ENCODE results near the gene HMGN5.

Gene HMGN5

GRCh38 chrX:81201671-81202455 is at the start of gene HMGN5, which contains the start of gene SH3BGRL:
HMGN5 (minus strand) TSS chrX:81201913; CDS start chrX:81121549, 80,364 bp downstream.
SH3BGRL (plus strand) TSS chrX:81202102; CDS start chrX:81202201, 99 bp downstream.
- peak; percentile 7 for DNase-seq

GRCh38 chrX:81241753-81242152 is 40.0 kb upstream of the HMGN5 start:
- no peak for DNase-seq

GRCh38 chrX:81240701-81241331 is 39.1 kb upstream of the HMGN5 start:
- DNase-seq, result no peak

- no peak for DNase-seq
Observed at GRCh38 chrX:81238166-81238565, 36.5 kb upstream of the HMGN5 start.

GRCh38 chrX:81237516-81237915 is 35.8 kb upstream of the HMGN5 start:
- no peak for DNase-seq

GRCh38 chrX:81232218-81232617 is 30.5 kb upstream of the HMGN5 start:
- DNase-seq, result no peak

- DNase-seq, result no peak
Observed at GRCh38 chrX:81231476-81231875, 29.8 kb upstream of the HMGN5 start.

GRCh38 chrX:81229901-81230300 is 28.2 kb upstream of the HMGN5 start:
- no peak for DNase-seq

- DNase-seq, result no peak
Observed at GRCh38 chrX:81229229-81229628, 27.5 kb upstream of the HMGN5 start.

GRCh38 chrX:81215685-81216084 is 14.0 kb upstream of the HMGN5 start:
- DNase-seq, result no peak

GRCh38 chrX:81208916-81209315 is 7.2 kb upstream of the HMGN5 start:
- no peak for DNase-seq

- DNase-seq, result no peak
Observed at GRCh38 chrX:81206476-81206875, 4.8 kb upstream of the HMGN5 start.

- DNase-seq, result no peak
Observed at GRCh38 chrX:81205551-81205950, 3.8 kb upstream of the HMGN5 start.

GRCh38 chrX:81202943-81203342 is 1.2 kb upstream of the HMGN5 start:
- DNase-seq, result no peak

- DNase-seq, result no peak
Observed at GRCh38 chrX:81202456-81202819, 725 bp upstream of the HMGN5 start.

GRCh38 chrX:81201071-81201470 is 642 bp downstream of the HMGN5 start:
- DNase-seq, result no peak

GRCh38 chrX:81195712-81196111 is 6.0 kb downstream of the HMGN5 start:
- no peak for DNase-seq

- no peak for DNase-seq
Observed at GRCh38 chrX:81195259-81195658, 6.5 kb downstream of the HMGN5 start.

GRCh38 chrX:81174286-81174685 is 27.4 kb downstream of the HMGN5 start:
- DNase-seq, result no peak

GRCh38 chrX:81168391-81168790 is 33.3 kb downstream of the HMGN5 start:
- no peak for DNase-seq

GRCh38 chrX:81121513-81122363 is 80.0 kb downstream of the HMGN5 start:
- peak; percentile 77 for DNase-seq

GRCh38 chrX:81120936-81121371 is 80.8 kb downstream of the HMGN5 start:
- no peak for DNase-seq

- peak; percentile 0 for DNase-seq
Observed at GRCh38 chrX:81120258-81120935, 81.3 kb downstream of the HMGN5 start.
